GM21737 (cell line): ENCODE data around the gene AKR1B1.

ENCODE experiments used
- ATAC-seq: cut with Tn5 transposase; IDR thresholded peaks from one replicate; pipeline ENCODE4 v1.9.1; 2021; ENCODE audit warnings: mild to moderate bottlenecking, moderate library complexity; ENCODE audit not compliant: unreplicated experiment

AKR1B1 gene

DNA sequence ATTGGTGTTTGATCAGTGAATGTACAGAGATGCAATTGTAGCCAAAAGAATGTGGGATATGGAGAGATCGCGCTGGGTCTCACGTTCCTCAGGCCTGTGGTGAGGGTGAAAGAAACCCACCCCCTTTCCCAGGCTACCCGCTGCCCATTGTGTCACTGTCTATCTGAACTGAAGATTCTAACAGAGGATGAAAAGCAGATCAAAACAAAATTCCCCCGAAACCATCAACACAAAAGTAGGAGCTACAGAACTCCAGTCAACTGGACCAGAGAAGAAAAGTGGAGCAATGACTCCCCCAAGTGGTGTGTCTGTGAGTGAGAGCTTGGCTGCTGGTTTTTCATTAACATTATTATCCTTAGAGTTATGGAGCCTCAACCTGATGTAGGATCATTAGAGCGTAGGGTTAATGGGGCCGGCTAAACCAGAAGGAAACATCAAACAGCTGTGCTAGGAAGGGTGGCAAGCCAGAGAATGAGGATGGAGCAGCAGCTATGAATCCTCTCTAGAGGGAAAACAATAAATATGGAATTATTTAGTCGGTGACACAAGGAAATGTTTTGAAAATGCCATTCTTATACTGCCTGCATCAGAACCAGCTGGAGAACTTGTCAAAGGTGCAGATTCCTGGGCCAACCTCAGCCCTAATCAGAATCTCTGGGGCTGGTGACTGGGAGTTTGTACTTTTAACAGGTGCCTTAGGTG, 38.3 kb downstream of the AKR1B1 start:
- no peak for ATAC-seq

DNA sequence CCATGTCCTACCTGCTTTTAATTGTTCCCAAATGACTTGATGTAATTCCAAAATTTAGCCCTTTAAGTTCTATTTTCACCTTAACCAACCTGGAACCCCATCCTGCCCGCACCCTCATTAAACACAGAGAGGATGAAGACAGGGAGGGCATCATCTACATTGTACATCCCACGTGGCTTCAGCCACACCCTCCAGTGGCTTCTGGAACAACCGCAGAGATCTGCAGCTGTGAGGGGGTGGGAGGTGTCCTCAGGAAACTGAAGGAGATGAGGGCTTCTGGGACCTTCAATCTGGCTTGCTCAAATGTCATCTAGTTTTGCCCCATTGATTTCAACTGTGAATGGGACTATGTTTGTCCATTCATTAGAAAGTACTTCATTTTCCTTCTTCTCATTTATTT, 39.0 kb downstream of the AKR1B1 start:
- no peak for ATAC-seq

DNA sequence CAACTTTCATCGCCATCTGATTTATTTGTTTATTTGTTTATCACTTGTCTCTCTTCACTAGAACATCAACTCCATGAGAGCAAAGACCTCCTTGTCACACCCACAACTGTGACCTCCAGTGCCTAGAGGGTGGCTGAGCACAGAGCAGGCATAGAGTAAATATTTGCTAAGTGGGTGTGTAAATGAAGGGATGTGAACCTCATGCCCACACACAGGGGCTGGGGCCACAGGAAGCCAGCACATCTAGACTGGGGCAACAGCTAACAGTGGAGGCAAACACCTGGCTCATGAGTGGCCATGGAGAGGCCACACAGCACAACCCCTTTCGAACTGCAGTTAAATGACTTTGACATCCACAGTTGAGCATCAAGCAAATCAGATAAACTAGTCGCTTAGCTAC, 39.8 kb downstream of the AKR1B1 start:
- no peak for ATAC-seq

DNA sequence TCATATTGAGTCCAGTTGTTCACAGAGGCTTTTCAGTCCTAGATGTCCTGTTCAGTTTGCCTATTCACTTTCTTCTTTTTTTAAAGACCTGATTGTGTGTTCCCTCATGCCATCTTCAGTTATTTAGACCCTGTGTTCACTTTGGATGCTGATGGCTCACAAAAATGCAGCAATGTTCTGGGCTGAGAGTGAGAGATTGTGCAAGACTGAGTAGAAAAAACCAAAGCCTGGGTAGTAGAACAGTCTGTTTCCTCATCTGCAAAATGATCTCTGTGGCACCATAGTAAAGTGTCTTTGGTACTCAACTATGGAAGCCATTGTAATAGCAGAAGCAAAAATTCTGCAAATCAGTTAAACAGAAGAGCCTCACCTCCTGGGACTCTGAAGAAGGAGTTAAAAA, 43.2 kb downstream of the AKR1B1 start:
- ATAC-seq = no peak

DNA sequence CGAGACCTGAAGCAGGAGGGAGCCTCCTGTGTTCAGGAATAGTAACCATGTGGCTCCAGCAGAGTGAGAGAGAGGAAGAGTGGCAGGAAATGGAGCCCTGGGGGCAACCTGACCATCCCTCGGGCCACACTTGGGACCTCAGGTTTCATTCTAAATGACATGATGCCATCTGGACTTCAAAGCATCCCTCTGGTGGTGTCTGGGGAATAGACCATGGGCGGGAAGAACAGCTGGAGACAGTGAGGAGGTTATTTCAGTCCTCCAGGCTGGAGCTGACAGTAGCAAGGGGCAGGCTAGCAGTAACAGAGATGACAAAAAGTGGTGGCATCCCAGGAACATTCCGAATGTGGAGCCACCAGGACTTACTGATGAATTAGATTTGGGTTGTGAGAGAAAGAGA, 44.8 kb downstream of the AKR1B1 start:
- ATAC-seq = no peak

DNA sequence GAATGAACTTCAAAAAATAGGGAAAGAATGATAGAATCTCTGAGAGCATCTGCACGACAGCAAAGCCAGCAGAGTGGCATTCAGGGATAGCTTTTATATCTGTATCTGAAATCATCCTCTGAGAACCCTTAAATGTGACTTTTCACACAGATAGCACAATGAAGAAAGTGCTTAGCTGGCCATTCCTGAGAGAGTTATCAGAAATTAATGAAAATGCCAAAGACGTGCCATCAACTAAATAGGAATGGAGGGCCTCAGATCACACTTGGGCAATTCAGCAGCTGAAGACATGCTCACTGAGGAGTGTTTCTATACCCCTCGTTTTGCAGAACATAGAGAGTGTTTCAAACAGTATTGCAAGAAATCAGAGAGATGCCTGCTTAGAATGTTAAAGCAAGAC, 51.6 kb downstream of the AKR1B1 start:
- ATAC-seq = no peak

DNA sequence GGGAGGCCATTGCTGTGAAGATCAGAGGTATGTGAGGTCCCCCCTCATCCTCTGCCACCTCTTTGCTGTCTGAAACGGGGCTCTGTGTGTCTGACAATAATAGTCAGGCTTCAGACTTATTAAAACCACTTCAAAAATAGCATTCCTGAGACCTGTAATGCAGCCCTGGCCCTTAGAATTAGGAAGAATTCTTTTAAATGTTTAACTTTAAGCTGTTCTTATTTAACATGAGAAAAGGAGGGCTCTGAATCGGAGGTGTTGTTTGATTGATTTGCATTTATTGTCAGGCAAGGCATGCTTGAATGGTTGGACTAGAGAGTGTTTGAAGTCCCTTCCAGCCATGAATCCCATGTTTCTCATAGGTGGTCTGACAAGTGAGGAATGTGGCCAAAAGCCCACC, 52.5 kb downstream of the AKR1B1 start:
- no peak for ATAC-seq

DNA sequence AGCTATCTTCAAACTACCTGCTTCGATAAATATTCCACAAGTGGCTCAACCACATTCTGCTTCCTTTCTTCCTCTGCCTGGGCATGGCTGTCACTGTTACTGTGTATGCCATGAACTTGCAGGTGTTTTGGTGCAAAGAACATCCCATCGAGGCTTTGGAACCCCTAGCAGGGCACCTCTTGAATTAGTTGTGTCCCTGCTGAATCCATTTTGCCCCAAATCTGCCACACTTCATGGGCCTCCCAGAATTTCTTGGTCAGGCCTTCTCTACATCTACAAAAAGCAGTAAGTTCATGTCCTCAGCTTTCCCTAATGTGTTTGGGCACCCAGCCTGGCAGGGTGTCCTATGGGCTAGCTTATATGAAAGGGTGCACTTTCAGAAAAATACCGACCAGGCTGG, 53.6 kb downstream of the AKR1B1 start:
- no peak for ATAC-seq

DNA sequence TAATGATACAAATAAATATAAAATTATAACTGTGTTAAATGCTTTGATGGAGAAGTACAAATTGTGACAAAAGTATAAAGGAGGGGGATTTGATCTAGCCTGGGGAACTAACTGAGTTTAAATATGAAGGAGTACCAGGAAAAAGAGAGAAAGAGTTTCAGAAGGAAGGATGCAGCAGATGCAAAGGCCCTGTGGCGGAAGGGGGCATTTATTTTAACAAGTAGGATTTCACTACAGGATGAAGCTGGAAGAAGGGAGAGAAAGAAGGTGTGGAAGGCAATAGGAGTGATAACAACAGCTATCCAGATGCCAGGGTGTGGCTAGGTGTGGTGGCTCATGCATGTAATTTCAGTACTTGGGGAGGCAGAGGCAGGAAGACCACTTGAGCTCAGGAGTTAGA, 55.8 kb downstream of the AKR1B1 start:
- ATAC-seq = no peak

DNA sequence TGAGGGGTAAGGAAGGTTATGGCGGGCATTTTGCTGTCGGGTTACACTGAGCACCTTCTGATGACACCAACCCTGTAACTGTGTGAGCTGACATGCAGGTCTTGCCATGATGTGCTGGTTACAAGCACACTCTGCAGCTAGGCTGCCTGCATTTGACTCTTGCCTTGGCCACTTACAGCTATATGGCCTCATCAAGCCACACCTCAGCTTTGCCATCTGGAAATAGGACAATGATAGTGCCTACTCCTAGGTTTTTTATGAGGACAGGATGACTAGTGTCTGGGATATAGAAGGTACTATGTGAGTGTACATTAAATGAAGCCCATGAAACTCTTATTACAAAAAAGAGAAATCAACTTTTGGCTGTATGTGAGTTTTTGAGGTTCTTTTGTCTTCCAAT, 58.0 kb downstream of the AKR1B1 start:
- no peak for ATAC-seq

DNA sequence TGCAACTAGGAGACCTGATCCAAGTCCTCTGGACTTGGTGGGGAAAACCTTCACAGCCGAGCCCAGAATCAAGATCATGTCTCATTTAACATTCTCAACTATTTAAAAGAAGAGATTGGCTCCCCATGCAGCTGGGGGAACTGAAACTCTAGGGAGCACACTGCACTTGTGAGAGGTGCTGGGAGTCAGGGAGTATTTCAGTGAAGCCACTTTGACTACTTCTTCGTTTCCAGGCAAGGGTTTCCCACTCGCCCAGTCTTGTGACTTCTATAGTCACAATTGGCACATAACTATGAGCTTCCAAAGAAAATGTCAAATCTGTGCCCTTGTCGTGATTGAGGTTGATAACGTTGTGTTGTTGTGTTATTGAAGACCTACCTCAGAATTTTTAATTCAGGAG, 62.9 kb downstream of the AKR1B1 start:
- no peak for ATAC-seq

DNA sequence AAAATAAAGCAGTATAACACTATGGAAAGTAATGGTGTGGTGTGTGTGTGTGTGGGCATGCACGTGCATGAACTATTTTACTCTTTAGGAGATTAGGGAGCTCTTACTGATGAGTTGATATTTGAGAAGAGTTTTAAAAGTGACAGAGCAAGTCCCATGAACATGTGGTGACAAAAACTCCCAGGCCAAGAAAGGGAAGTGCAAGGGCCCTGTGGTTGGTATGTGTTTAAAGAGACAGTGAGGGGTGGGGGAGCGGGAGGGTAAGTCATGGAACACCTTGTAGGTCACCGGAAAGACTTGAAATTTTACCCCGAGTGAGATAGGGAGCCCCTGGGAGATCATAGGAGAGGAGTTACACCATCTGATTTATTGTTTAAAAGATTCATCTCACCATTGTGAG, 63.3 kb downstream of the AKR1B1 start:
- ATAC-seq = no peak

DNA sequence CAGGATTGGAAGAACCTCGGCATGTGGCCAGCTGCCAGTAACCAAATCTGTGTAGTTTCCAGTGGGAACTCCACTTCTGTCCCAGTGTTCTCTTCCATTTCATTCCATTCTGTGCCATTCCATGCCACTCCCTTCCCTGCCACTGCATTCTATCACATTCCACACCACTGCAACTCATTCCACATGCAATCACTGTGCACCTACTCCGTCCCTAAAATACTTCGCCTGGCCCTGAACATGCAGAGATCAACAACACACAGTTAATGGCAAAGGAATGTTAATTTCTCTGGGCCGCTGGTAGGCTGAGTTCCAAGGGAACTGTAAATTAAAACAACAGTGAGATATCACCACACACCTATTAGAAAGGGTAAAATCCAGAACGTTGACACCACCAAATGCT, 64.8 kb downstream of the AKR1B1 start:
- no peak for ATAC-seq
